Lower leg skin (tissue), 4 donors: Measurements from ENCODE around the gene AGER. TPM values are rescaled to one million over a fixed set of nuclear protein-coding genes. Genes with fewer than 3 reads are reported as not detected.

Experiments used
- DNase-seq, 2 donors: peaks; one replicate each; pipeline ENCODE4 v3.0.0-alpha.2; 2019; ENCODE audit warnings: low spot score in 2 of 2
- H3K4me3 ChIP-seq: fragments of 200-600 bp; sonication (generic); 2 replicates; pipeline ENCODE4 v1.5.1; 2017; ENCODE audit warnings: mild to moderate bottlenecking, low read depth; ENCODE audit not compliant: poor library complexity, severe bottlenecking
- CTCF ChIP-seq, 3 donors: fragments of 450-650 bp; IDR thresholded peaks; one replicate each; pipeline ENCODE4 v1.5.1; 2016; ENCODE audit warnings: antibody characterized with exemption in 3 of 3, mild to moderate bottlenecking in 3 of 3, moderate library complexity in 2 of 3
- POLR2A ChIP-seq, 2 donors: fragments of 450-650 bp; IDR thresholded peaks; one replicate each; pipeline ENCODE4 v1.6.1; 2016 to 2017; ENCODE audit warnings: antibody characterized with exemption in 2 of 2, mild to moderate bottlenecking in 1 of 2, moderate library complexity in 1 of 2
- WGBS, 2 donors: methylation state at CpG; one replicate each; pipeline ENCODE4 v1.1.5; 2018; 5-methylcytosine and 5-hydroxymethylcytosine counted together
- intact Hi-C: fragments of 100-400 bp; cut with DNase I; formaldehyde crosslinking; loops from one replicate; pipeline ENCODE4 v1.15.0; 2023; ENCODE audit warnings: low total_unique reads
- total RNA-seq, 4 donors: library from RNA; depleted of rRNA; stranded (reverse); fragments of >200 nt; gene quantifications; one replicate each; pipeline ENCODE4 v1.1.0, GENCODE V29; 2016

AGER gene
- total RNA-seq, 4 donors from 2014 or later, result 0.56 to 4.1 (median 2.3) TPM

GRCh38 chr6:32175711-32176475, 8.2 kb downstream of the AGER start, which contains the start of gene AGPAT1:
AGPAT1 (minus strand) TSS chr6:32176084; CDS start chr6:32171496, 4,588 bp downstream.
- WGBS, 2 donors, result 0 to 1% methylated on average over 24 to 27 of the region's 27 CpGs
- TF ChIP-seq POLR2A (IDR thresholded peaks at IDR 0.05) (peak in 1 of 2 donors; percentile 39), CTCF (IDR thresholded peaks at IDR 0.05) (no peak)
- intact Hi-C loops, result no loop called here
- peak; percentile 96 to 99 for DNase-seq
- H3K4me3 ChIP-seq, result peak within 1 kb of the TSS; percentile 77

GRCh38 chr6:32175322-32175710, 8.7 kb downstream of the AGER start:
- TF ChIP-seq CTCF (IDR thresholded peaks at IDR 0.05) (no peak), POLR2A (IDR thresholded peaks at IDR 0.05) (no peak)
- intact Hi-C loops, result no loop called here
- DNase-seq, result no peak
- WGBS, 2 donors, result 6 to 16% methylated on average over 2 of the region's 2 CpGs
- peak overlapping the region; percentile 77 for H3K4me3 ChIP-seq

GRCh38 chr6:32174416-32174815, 9.6 kb downstream of the AGER start:
- 75 to 88% methylated on average over 1 of the region's 1 CpG for WGBS, 2 donors
- intact Hi-C loops, result no loop called here

GRCh38 chr6:32173051-32173727, 10.9 kb downstream of the AGER start:
- intact Hi-C loops, result no loop called here
- no peak overlapping the region for H3K4me3 ChIP-seq
- DNase-seq, result no peak
- WGBS, 2 donors, result 50 to 51% methylated on average over 4 of the region's 4 CpGs
- TF ChIP-seq CTCF (IDR thresholded peaks at IDR 0.05) (no peak), POLR2A (IDR thresholded peaks at IDR 0.05) (no peak)

More at GRCh38 chr6:32174416-32174815, 9.6 kb downstream of the AGER start:
- H3K4me3 ChIP-seq, result no peak overlapping the region
- TF ChIP-seq POLR2A (IDR thresholded peaks at IDR 0.05), result no peak
- no peak for TF ChIP-seq CTCF (IDR thresholded peaks at IDR 0.05)
- DNase-seq, result no peak

- TF ChIP-seq CTCF (IDR thresholded peaks at IDR 0.05) (no peak), POLR2A (IDR thresholded peaks at IDR 0.05) (no peak)
- intact Hi-C loops, result no loop called here
- DNase-seq, result no peak
- 95 to 96% methylated on average over 6 of the region's 6 CpGs for WGBS, 2 donors
- no peak overlapping the region for H3K4me3 ChIP-seq
Observed at GRCh38 chr6:32171234-32171633, 12.8 kb downstream of the AGER start.
